Mammary epithelial cell (primary cell): ENCODE measurements around the gene TM9SF4.

Source experiments
- EZH2 ChIP-seq: IDR thresholded peaks from 2 replicates; pipeline ENCODE4 v1.6.1; 2012; ENCODE audit warnings: low read length, inconsistent platforms, borderline replicate concordance
- TF ChIP-seq, protein P1 (sequence below), 2 donors: IDR thresholded peaks in 1 of 2; conservative IDR thresholded peaks in 1 of 2; 2 replicates each; pipeline ENCODE4 v1.5.1; 2011 to 2012; ENCODE audit warnings: inconsistent platforms in 2 of 2, low read length in 2 of 2, mild to moderate bottlenecking in 2 of 2, control low read depth in 1 of 2, low read depth in 1 of 2; ENCODE audit not compliant: insufficient read depth in 1 of 2; ENCODE audit errors: extremely low read depth in 1 of 2

DNA sequence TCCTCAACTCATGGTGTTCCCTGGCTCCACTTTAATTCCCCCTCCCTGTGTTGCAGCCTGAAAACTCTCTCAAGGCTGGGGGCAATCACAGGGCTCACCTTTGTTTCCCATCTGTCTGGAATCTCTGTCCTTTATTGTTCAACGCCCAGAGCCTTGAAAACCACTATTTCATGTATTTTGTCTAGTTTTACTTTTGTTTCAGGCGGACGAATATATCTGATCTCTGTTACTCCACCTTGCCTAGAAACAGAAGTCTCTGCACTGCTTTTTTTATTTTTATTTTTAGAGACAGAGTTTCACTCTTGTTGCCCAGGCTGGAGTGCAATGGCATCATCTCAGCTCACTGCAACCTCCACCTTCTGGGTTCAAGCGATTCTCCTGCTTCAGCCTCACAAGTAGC, 70.4 kb downstream of the TM9SF4 start:
- TF ChIP-seq, protein P1, sequence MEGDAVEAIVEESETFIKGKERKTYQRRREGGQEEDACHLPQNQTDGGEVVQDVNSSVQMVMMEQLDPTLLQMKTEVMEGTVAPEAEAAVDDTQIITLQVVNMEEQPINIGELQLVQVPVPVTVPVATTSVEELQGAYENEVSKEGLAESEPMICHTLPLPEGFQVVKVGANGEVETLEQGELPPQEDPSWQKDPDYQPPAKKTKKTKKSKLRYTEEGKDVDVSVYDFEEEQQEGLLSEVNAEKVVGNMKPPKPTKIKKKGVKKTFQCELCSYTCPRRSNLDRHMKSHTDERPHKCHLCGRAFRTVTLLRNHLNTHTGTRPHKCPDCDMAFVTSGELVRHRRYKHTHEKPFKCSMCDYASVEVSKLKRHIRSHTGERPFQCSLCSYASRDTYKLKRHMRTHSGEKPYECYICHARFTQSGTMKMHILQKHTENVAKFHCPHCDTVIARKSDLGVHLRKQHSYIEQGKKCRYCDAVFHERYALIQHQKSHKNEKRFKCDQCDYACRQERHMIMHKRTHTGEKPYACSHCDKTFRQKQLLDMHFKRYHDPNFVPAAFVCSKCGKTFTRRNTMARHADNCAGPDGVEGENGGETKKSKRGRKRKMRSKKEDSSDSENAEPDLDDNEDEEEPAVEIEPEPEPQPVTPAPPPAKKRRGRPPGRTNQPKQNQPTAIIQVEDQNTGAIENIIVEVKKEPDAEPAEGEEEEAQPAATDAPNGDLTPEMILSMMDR (conservative IDR thresholded peaks at IDR 0.05 in 1 of 2, IDR thresholded peaks at IDR 0.05 in 1 of 2; ENCODE audit: extremely low read depth in 1 of 2, insufficient read depth in 1 of 2, low read depth in 1 of 2, low read length in 2 of 2) = no peak
- no peak for TF ChIP-seq EZH2
